ENCODE results near the gene GPR78.
A peak's percentile ranks its signal among the peaks of the same experiment; 100 is the strongest.

GPR78 gene

DNA sequence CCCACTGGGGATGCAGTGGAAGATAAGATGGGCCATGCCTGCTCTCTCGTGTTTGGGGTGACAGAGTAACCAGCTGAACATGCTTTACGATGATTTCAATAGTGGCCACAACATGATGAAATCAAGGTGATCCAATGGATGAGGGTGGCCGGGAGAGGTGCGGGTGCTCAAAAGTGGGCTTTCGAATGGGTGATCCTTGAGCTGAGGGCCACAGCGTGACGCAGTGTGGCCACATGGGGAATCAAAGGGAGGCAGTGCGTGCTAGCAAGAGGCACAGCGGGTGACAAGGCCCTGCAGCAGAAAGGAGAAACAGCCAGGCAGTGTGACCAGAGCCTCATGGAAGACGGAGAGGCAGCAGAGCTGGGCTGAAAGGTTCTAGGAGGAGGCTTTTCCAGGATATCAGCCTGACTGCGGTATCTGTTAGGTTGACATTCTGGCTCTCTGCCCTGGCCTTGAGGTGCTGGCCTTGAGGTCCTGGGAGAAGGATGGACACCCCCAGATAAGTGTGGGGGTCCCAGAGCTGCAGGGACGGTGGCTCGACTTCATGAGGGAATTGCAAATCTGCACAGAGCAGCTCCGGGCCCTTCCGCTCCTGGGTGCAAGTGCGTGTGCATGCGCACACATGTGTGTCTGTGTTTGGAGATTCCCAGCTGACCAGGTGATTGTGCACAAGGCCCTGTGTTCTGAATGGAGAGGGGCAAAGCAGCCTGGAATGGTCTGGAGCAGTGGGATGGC lies 38.0 kb upstream of the GPR78 start:
- no peak for DNase-seq
- TF ChIP-seq GATA1 (IDR thresholded peaks at IDR 0.05; ENCODE audit: low read depth, low read length), result no peak
- TF ChIP-seq POLR2A (IDR thresholded peaks at IDR 0.05; ENCODE audit: low read length), result no peak

DNA sequence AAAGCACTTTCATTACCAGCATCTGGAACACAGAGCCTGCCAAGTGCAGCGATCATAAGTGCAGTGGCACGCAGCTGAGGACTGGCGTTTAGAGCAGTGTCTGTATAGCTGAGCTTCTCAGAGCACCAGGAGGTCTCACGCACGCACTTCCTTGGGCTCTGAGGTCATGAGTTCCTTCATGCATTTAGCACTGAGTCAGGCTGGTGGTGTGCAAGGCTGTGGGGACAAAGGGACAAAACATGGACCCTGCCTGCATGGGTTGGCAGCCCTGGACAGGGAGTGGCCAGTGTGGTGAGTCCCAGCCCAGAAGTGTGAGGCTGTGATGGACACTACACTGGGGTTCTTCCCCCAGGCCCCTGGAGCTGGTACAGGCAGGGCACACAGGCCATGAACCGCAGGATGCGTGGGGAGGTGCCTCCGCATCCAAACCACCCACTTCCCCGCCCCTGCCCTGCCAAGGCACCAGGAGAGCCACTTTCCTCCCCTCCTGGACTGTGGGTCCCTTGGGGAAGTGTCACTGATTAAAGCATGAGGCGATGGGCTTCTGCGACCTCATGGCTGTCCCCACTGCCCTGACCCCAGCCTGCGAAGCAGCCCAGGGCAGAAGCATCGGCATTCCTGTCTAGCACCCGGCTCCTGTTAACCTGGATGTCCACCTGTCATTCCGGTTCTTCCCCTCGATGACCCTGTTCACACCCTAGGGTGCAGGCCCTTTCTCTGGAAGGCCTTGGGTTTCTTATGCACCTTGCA lies 37.2 kb upstream of the GPR78 start:
- no peak for TF ChIP-seq POLR2A (IDR thresholded peaks at IDR 0.05; ENCODE audit: low read length)
- no peak for TF ChIP-seq GATA1 (IDR thresholded peaks at IDR 0.05; ENCODE audit: low read depth, low read length)
- no peak for DNase-seq

DNA sequence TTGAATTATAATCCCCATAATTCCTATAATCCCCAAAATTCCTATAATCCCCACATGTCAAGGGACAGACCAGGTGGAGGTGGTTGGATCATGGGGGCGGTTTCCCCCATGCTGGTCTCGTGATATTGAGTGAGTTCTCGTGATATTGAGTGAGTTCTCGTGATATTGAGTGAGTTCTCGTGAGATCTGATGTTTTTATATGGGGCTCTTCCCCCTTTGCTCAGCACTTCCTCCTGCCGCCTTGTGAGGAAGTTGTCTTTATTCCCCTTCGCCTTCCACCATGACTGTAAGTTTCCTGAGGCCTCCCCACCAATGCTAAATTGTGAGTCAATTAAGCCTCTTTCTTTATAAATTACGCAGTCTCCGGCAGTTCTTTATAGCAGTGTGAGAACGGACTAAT lies 36.6 kb upstream of the GPR78 start:
- TF ChIP-seq POLR2A (IDR thresholded peaks at IDR 0.05; ENCODE audit: low read length) (no peak), GATA1 (IDR thresholded peaks at IDR 0.05; ENCODE audit: low read depth, low read length) (no peak)
- DNase-seq, result no peak

GRCh38 chr4:8544282-8544681 lies 35.9 kb upstream of the GPR78 start:
- no peak for DNase-seq
- no peak for TF ChIP-seq POLR2A (IDR thresholded peaks at IDR 0.05; ENCODE audit: low read length)
- TF ChIP-seq GATA1 (IDR thresholded peaks at IDR 0.05; ENCODE audit: low read depth, low read length), result no peak

DNA sequence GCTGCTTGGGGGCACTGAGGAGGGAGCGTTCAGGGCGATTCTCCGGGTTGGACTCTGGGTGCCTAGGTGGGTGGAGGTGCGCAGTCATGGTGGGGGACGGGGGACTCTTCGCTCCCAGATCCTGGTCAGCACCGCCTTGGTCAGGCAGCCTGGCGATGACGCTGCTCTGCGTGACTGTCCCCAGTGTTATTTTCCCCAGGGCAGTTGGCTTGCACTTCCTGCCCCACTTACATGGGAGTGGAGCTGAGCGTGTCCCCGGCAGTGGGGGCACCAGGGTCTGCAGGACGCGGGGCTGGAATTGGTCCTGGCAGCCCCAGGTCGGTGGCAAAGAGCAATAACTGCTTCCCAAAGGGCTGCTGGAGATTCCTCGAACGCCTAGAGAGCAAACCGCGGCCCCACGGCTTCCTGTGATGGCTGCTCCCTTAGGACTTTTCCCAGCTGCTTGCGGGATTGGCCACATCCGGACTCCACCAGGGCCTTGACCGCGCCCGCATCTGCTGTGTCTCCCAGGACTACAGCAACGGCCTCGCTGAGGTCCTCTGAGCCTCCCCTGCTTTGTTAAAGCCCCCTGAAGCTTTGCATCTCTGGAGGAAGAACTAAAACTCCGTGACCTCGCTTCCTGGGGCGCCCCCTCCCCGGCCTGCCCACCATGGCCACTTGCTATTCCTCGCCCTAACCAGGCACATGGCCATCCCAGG lies 35.3 kb upstream of the GPR78 start:
- TF ChIP-seq GATA1 (IDR thresholded peaks at IDR 0.05; ENCODE audit: low read depth, low read length), result no peak
- no peak for TF ChIP-seq POLR2A (IDR thresholded peaks at IDR 0.05; ENCODE audit: low read length)
- no peak for DNase-seq

DNA sequence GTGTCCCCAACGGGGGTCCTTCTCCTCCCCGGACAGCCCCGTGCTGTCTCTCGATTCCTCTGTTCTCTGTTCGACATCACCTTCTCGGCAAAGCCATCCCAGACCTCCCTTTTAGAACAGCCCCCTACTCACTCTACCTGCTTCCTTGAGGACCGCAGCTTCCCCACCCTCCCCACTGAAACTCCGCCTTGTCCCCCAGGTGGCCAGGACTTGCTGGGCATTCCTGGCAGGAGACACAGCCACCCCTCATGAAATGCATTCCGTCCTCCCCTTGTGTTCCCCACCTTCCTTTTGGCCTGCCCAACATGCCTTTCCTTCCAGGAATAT lies 34.8 kb upstream of the GPR78 start:
- no peak for TF ChIP-seq GATA1 (IDR thresholded peaks at IDR 0.05; ENCODE audit: low read depth, low read length)
- no peak for TF ChIP-seq POLR2A (IDR thresholded peaks at IDR 0.05; ENCODE audit: low read length)
- no peak for DNase-seq

DNA sequence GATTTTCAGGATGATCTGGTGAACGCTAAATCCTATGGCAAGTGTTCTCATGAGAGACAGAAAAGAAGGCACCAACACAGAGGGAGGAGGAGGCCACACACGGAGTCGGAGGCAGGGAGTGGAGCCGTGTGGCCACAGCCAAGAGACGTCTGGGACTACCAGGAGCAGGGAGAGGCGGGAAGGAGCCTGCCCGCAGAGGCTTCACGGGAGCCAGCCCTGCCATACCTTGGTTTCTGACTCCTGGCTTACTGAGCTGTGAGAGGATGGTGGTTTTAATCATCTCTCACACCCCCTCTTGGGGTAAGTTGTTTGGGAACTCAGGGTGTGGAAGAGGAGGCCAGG lies 33.5 kb upstream of the GPR78 start:
- TF ChIP-seq GATA1 (IDR thresholded peaks at IDR 0.05; ENCODE audit: low read depth, low read length), result no peak
- TF ChIP-seq POLR2A (IDR thresholded peaks at IDR 0.05; ENCODE audit: low read length), result no peak
- DNase-seq, result no peak

- peak; percentile 20 to 72 for DNase-seq
- TF ChIP-seq GATA1 (IDR thresholded peaks at IDR 0.05; ENCODE audit: low read depth, low read length) (no peak), POLR2A (IDR thresholded peaks at IDR 0.05; ENCODE audit: low read length) (no peak)
Observed at GRCh38 chr4:8547108-8547911, 32.9 kb upstream of the GPR78 start.

DNA sequence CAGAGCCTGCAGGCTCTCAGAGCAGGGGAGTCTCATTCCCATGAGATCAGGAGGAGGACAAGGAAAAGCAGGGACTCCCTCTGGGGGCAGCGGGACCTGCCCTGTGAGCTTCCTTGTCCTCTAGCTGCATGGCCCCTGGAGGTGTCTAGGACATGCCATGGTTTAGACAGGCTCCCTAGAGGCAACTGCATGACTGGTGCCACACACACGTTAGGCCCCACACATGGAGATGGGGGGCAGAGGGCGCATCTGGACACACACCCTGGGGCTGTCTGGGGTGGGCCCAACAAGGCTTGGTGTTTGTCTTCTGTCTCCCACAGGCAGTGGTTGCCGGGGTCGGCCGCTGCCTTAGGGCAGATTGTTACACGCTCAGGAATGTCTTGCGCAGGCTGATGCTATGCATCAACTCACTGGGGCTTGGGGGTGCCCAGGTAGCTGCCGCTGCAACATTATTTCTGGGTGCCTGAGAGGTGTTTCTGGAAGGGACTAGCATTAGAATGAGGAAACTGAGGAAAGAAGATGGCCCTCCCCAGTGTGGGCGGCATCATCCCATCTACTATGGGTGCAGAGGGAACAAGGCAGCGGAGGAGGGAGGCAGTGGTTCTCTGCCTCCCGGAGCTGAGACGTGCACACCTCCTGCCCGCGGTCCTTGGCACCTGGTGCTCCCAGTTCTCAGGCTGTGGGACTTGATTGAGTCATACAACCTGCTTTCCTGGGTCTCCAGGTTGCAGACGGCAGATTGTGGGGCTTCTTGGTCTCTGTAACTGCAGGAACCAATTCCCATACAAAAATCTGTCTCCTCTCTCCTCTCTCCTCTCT lies 32.1 kb upstream of the GPR78 start:
- TF ChIP-seq POLR2A (IDR thresholded peaks at IDR 0.05; ENCODE audit: low read length), result no peak
- TF ChIP-seq GATA1 (IDR thresholded peaks at IDR 0.05; ENCODE audit: low read depth, low read length), result no peak
- DNase-seq, result no peak

GRCh38 chr4:8548731-8549351 lies 31.4 kb upstream of the GPR78 start:
- TF ChIP-seq GATA1 (IDR thresholded peaks at IDR 0.05; ENCODE audit: low read depth, low read length), result no peak
- TF ChIP-seq POLR2A (IDR thresholded peaks at IDR 0.05; ENCODE audit: low read length), result no peak
- DNase-seq, result no peak

- no peak for DNase-seq
- no peak for TF ChIP-seq GATA1 (IDR thresholded peaks at IDR 0.05; ENCODE audit: low read depth, low read length)
- no peak for TF ChIP-seq POLR2A (IDR thresholded peaks at IDR 0.05; ENCODE audit: low read length)
Observed at GRCh38 chr4:8549352-8549931, 30.8 kb upstream of the GPR78 start.

- DNase-seq, result no peak
- TF ChIP-seq GATA1 (IDR thresholded peaks at IDR 0.05; ENCODE audit: low read depth, low read length) (no peak), POLR2A (IDR thresholded peaks at IDR 0.05; ENCODE audit: low read length) (no peak)
Observed at GRCh38 chr4:8550691-8551090, 29.5 kb upstream of the GPR78 start.
